Epithelial cell of proximal tubule (primary cell): ENCODE measurements around the gene TECPR1. TPM values are rescaled to one million over a fixed set of nuclear protein-coding genes. Genes with fewer than 3 reads are reported as not detected.

Experiments used
- DNase-seq: peaks from one replicate; pipeline ENCODE4 v3.0.0-alpha.2; 2011; ENCODE audit warnings: low read depth
- H3K4me3 ChIP-seq: 2 replicates; pipeline ENCODE4 v1.5.1; 2011; ENCODE audit warnings: low read depth, mild to moderate bottlenecking, low read length
- CTCF ChIP-seq: conservative IDR thresholded peaks from 2 replicates; pipeline ENCODE4 v1.5.1; 2012; ENCODE audit warnings: low read depth, mild to moderate bottlenecking, low read length
- total RNA-seq: library from RNA; depleted of rRNA; stranded (reverse); fragments of >200 nt; gene quantifications from 2 replicates; pipeline ENCODE4 v1.2.3, GENCODE V29; 2015

TECPR1 gene
- total RNA-seq: 13.2 and 16.7 TPM in 2 replicates

GRCh38 chr7:98251601-98252424 is at the start of gene TECPR1:
Gene TECPR1 (minus strand): TSS chr7:98252232. CDS start chr7:98246146, 6,086 bp downstream.
- no peak for TF ChIP-seq CTCF
- no peak for DNase-seq
- H3K4me3 ChIP-seq: peak within 1 kb of the TSS; percentile 96

DNA sequence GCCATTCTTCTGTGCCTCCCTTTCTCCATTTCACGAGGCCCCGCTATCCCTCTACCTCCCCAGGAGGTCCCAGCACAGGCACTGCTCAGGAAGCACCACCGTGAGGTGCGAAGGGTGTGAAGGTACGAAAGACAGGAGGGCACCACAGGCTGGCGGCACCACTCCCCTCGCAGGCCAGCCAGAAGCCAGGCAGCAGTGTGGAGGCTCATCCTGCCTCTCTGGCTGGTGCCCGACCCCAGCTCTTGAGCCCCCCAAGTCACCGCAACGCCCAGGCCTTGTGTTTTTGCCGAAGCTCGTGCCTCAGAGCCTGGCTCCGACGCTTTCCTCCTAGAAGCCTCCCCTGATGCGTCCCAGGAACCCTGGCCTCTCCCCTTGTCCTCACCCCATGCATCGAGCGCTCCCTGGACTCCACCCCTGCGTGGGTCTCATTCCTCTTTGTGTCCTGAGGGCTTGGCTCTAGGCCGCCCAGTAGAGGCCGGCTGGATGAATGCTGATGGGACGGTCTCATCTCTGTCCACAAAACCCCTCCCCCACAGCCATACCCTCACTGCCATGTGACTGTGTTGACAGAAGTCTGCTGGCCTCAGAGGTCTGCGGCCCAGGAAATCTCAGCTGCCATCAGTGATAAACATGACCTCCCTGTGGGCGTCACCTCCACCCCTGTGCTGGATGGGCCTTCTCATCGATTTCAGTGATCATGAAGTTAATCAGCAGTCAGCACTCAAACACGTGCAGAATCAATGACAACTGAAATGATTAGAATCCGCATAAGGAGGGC is 48.8 kb upstream of the TECPR1 start:
- H3K4me3 ChIP-seq: no peak overlapping the region
- no peak for DNase-seq
- no peak for TF ChIP-seq CTCF

GRCh38 chr7:98297626-98298286 is 45.7 kb upstream of the TECPR1 start:
- no peak overlapping the region for H3K4me3 ChIP-seq
- no peak for DNase-seq
- TF ChIP-seq CTCF: no peak

- TF ChIP-seq CTCF: no peak
- DNase-seq: no peak
Observed at GRCh38 chr7:98296833-98297232, 44.8 kb upstream of the TECPR1 start.

DNA sequence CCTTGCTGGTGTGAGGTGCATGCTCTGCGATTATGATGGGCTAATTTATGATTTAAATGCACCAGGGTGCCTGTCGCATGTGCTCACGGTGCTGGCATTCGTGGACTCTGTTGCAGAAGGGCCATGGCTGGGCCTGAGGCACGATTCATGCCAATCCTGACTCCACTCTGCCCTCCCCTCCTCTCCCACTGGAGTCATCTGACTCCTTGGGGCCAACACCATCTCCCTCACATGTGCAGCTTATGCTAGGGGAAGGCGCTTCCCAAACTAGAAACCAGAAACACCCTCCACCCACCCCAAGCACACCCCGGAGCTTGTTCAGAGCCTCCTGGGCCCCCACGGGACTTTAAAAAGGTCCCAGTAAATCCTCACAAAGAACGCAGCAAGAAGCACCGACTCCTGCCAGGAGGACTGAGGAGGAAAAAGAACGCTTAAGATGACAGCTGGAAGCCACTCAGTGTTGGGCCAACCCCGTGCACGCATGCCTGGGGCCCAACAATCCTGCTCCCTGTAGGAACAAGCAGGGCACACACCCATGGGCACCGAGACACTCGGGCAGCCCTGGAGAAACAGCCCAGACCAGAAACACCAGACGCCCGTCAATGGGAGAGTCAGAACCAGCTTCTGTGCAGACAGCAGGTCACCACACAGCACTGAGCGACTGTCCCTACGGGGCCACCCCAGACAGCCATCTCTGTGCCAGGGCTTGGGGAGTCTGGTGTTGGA is 43.6 kb upstream of the TECPR1 start:
- TF ChIP-seq CTCF: no peak
- no peak overlapping the region for H3K4me3 ChIP-seq
- DNase-seq: no peak

More at GRCh38 chr7:98296833-98297232, 44.8 kb upstream of the TECPR1 start:
- H3K4me3 ChIP-seq: no peak overlapping the region

- no peak overlapping the region for H3K4me3 ChIP-seq
- DNase-seq: no peak
- peak; percentile 78 for TF ChIP-seq CTCF
Observed at GRCh38 chr7:98294798-98295382, 42.9 kb upstream of the TECPR1 start.
